ENCODE results near the gene SET.

DNA sequence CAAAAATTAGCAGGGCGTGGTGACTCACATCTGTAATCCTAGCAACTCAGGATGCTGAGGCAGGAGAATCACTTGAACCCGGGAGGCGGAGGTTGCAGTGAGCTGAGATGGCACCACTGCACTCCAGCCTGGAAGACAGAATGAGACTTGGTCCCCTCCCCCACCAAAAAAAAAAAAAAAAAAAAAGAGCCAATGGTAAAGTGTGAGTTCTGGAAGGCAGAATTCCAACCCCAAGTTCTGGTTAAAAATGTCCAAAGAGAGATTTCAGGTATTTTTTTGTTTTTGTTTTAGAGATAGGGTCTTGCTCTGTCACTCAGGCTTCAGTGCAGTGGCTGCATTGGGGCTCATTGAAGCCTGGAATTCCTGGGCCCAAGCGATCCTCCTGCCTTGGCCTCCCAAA lies 1.6 kb upstream of the SET start:
- TF ChIP-seq, protein P1, sequence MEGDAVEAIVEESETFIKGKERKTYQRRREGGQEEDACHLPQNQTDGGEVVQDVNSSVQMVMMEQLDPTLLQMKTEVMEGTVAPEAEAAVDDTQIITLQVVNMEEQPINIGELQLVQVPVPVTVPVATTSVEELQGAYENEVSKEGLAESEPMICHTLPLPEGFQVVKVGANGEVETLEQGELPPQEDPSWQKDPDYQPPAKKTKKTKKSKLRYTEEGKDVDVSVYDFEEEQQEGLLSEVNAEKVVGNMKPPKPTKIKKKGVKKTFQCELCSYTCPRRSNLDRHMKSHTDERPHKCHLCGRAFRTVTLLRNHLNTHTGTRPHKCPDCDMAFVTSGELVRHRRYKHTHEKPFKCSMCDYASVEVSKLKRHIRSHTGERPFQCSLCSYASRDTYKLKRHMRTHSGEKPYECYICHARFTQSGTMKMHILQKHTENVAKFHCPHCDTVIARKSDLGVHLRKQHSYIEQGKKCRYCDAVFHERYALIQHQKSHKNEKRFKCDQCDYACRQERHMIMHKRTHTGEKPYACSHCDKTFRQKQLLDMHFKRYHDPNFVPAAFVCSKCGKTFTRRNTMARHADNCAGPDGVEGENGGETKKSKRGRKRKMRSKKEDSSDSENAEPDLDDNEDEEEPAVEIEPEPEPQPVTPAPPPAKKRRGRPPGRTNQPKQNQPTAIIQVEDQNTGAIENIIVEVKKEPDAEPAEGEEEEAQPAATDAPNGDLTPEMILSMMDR (IDR thresholded peaks at IDR 0.05), result no peak
- TF ChIP-seq POLR2A (IDR thresholded peaks at IDR 0.05), result no peak
